Ascending aorta (tissue), 2 donors: ENCODE results near the gene ZDHHC3. TPM values are rescaled to one million over a fixed set of nuclear protein-coding genes. Genes with fewer than 3 reads are reported as not detected.

Source experiments
- DNase-seq, 2 donors: peaks; one replicate each; pipeline ENCODE4 v3.0.0-alpha.2; 2019; ENCODE audit warnings: low spot score in 2 of 2
- H3K27ac ChIP-seq, 2 donors: fragments of 200-600 bp; sonication (generic); one replicate each; pipeline ENCODE4 v1.5.1; 2016 to 2017; ENCODE audit warnings: mild to moderate bottlenecking in 1 of 2
- H3K27me3 ChIP-seq: fragments of 200-600 bp; sonication (generic); one replicate; pipeline ENCODE4 v1.5.1; 2017
- H3K36me3 ChIP-seq, 2 donors: fragments of 200-600 bp; sonication (generic); one replicate each; pipeline ENCODE4 v1.5.1; 2016
- H3K4me1 ChIP-seq, 2 donors: fragments of 200-600 bp; sonication (generic); one replicate each; pipeline ENCODE4 v1.5.1; 2016 to 2017; ENCODE audit warnings: mild to moderate bottlenecking in 1 of 2
- H3K4me3 ChIP-seq, 2 donors: fragments of 200-600 bp; sonication (generic); one replicate each; pipeline ENCODE4 v1.5.1; 2016 to 2017; ENCODE audit warnings: mild to moderate bottlenecking in 1 of 2
- H3K9me3 ChIP-seq, 2 donors: fragments of 200-600 bp; sonication (generic); one replicate each; pipeline ENCODE4 v1.5.1; 2016
- CTCF ChIP-seq, 3 experiments: fragments of 200-600 bp in 2 of 3; fragments of 450-650 bp in 1 of 3; sonication (generic) in 2 of 3; IDR thresholded peaks; one replicate each; pipeline ENCODE4 v1.5.1; 2016 to 2019; ENCODE audit warnings: antibody characterized with exemption in 3 of 3, mild to moderate bottlenecking in 1 of 3, moderate library complexity in 1 of 3
- intact Hi-C: fragments of 100-400 bp; cut with DNase I; formaldehyde crosslinking; loops from one replicate; pipeline ENCODE4 v1.15.1; 2023
- total RNA-seq: library from RNA; depleted of rRNA; stranded (reverse); fragments of >200 nt; gene quantifications from one replicate; pipeline ENCODE4 v1.1.0, GENCODE V29; 2016

ZDHHC3 gene
- total RNA-seq, 1 donor from 2014 or later, result 67.8 TPM

GRCh38 chr3:44910693-44911092 is 65.3 kb downstream of the ZDHHC3 start:
- no peak for TF ChIP-seq CTCF (IDR thresholded peaks at IDR 0.05)
- Histone ChIP-seq H3K9me3 (no peaks in the 10 kb centered on the region), H3K36me3 (no peaks in the 10 kb centered on the region), H3K4me1 (no peaks in the 10 kb centered on the region), H3K27ac (no peak overlapping the region), H3K27me3 (no peaks in the 10 kb centered on the region), H3K4me3 (no peak overlapping the region)
- intact Hi-C loops, result no loop called here
- DNase-seq, result no peak

GRCh38 chr3:44909063-44909462 is 66.9 kb downstream of the ZDHHC3 start:
- Histone ChIP-seq H3K4me3 (no peak overlapping the region), H3K4me1 (no peaks in the 10 kb centered on the region), H3K27me3 (no peaks in the 10 kb centered on the region), H3K36me3 (no peaks in the 10 kb centered on the region), H3K27ac (no peak overlapping the region), H3K9me3 (no peaks in the 10 kb centered on the region)
- TF ChIP-seq CTCF (IDR thresholded peaks at IDR 0.05), result no peak
- no peak for DNase-seq
- intact Hi-C loops, result no loop called here

- Histone ChIP-seq H3K27ac (no peak overlapping the region), H3K36me3 (no peaks in the 10 kb centered on the region), H3K27me3 (no peaks in the 10 kb centered on the region), H3K9me3 (no peaks in the 10 kb centered on the region), H3K4me3 (no peak overlapping the region), H3K4me1 (no peaks in the 10 kb centered on the region)
- no peak for TF ChIP-seq CTCF (IDR thresholded peaks at IDR 0.05)
- DNase-seq, result no peak
- intact Hi-C loops, result no loop called here
Observed at GRCh38 chr3:44907612-44908011, 68.4 kb downstream of the ZDHHC3 start.

- no peaks in the 10 kb centered on the region for H3K4me1 ChIP-seq
- H3K9me3 ChIP-seq, result no peaks in the 10 kb centered on the region
- no peaks in the 10 kb centered on the region for H3K36me3 ChIP-seq
- H3K27ac ChIP-seq, result no peak overlapping the region
- no peak for DNase-seq
- no peaks in the 10 kb centered on the region for H3K27me3 ChIP-seq
- no peak overlapping the region for H3K4me3 ChIP-seq
- intact Hi-C loops, result no loop called here
- TF ChIP-seq CTCF (IDR thresholded peaks at IDR 0.05), result no peak
Observed at GRCh38 chr3:44906997-44907396, 69.0 kb downstream of the ZDHHC3 start.

GRCh38 chr3:44905446-44906157 is 70.4 kb downstream of the ZDHHC3 start:
- no peaks in the 10 kb centered on the region for H3K9me3 ChIP-seq
- DNase-seq, result no peak
- no peaks in the 10 kb centered on the region for H3K27me3 ChIP-seq
- no peak overlapping the region for H3K4me3 ChIP-seq
- no peak for TF ChIP-seq CTCF (IDR thresholded peaks at IDR 0.05)
- intact Hi-C loops, result no loop called here
- H3K4me1 ChIP-seq, result no peaks in the 10 kb centered on the region
- H3K36me3 ChIP-seq, result no peaks in the 10 kb centered on the region
- H3K27ac ChIP-seq, result no peak overlapping the region

GRCh38 chr3:44903751-44904150 is 72.2 kb downstream of the ZDHHC3 start:
- Histone ChIP-seq H3K4me1 (no peaks in the 10 kb centered on the region), H3K27ac (no peak overlapping the region), H3K4me3 (no peak overlapping the region), H3K27me3 (no peaks in the 10 kb centered on the region), H3K9me3 (no peaks in the 10 kb centered on the region), H3K36me3 (no peaks in the 10 kb centered on the region)
- no peak for DNase-seq
- intact Hi-C loops, result no loop called here
- TF ChIP-seq CTCF (IDR thresholded peaks at IDR 0.05), result no peak
